GM21515 (cell line): ENCODE measurements around the gene RABGEF1.
A peak's percentile ranks its signal among the peaks of the same experiment; 100 is the strongest.
"Not testable (repeated sequence)": the region's sequence is repeated elsewhere in the genome, so short reads cannot be mapped to it uniquely, and the experiment has no call there.

ENCODE experiments used
- ATAC-seq: cut with Tn5 transposase; IDR thresholded peaks from one replicate; pipeline ENCODE4 v1.9.1; 2021; ENCODE audit not compliant: unreplicated experiment

RABGEF1 gene

GRCh38 chr7:66807736-66808135, 67.2 kb downstream of the RABGEF1 start:
- ATAC-seq, result no peak

- ATAC-seq, result no peak
Measured at GRCh38 chr7:66810716-66811115, 70.2 kb downstream of the RABGEF1 start.

- not testable (repeated sequence) for ATAC-seq
Measured at GRCh38 chr7:66815186-66815875, 74.8 kb downstream of the RABGEF1 start.

GRCh38 chr7:66815951-66816350, 75.4 kb downstream of the RABGEF1 start:
- ATAC-seq, result no peak

GRCh38 chr7:66816658-66817057, 76.1 kb downstream of the RABGEF1 start:
- not testable (repeated sequence) for ATAC-seq

GRCh38 chr7:66817208-66817795, 76.8 kb downstream of the RABGEF1 start:
- ATAC-seq, result not testable (repeated sequence)

GRCh38 chr7:66817956-66818355, 77.4 kb downstream of the RABGEF1 start:
- not testable (repeated sequence) for ATAC-seq

GRCh38 chr7:66824041-66824440, 83.5 kb downstream of the RABGEF1 start:
- no peak for ATAC-seq

GRCh38 chr7:66825538-66825937, 85.0 kb downstream of the RABGEF1 start:
- not testable (repeated sequence) for ATAC-seq

GRCh38 chr7:66826649-66827048, 86.1 kb downstream of the RABGEF1 start:
- no peak for ATAC-seq

GRCh38 chr7:66830976-66831375, 90.4 kb downstream of the RABGEF1 start:
- ATAC-seq, result not testable (repeated sequence)

- no peak for ATAC-seq
Measured at GRCh38 chr7:66832531-66833351, 92.2 kb downstream of the RABGEF1 start.

- no peak for ATAC-seq
Measured at GRCh38 chr7:66837007-66837406, 96.5 kb downstream of the RABGEF1 start.

- ATAC-seq, result no peak
Measured at GRCh38 chr7:66837661-66838060, 97.1 kb downstream of the RABGEF1 start.

- no peak for ATAC-seq
Measured at GRCh38 chr7:66839814-66840213, 99.3 kb downstream of the RABGEF1 start.

- no peak for ATAC-seq
Measured at GRCh38 chr7:66840316-66840715, 99.8 kb downstream of the RABGEF1 start.

GRCh38 chr7:66841898-66842297, 101.4 kb downstream of the RABGEF1 start:
- ATAC-seq, result no peak

GRCh38 chr7:66843492-66843891, 103.0 kb downstream of the RABGEF1 start:
- not testable (repeated sequence) for ATAC-seq

- peak; percentile 90 for ATAC-seq
Measured at GRCh38 chr7:66844552-66845378, 104.2 kb downstream of the RABGEF1 start.

GRCh38 chr7:66845379-66846095, 105.0 kb downstream of the RABGEF1 start:
- ATAC-seq, result no peak
